Neural progenitor cell (in vitro differentiated cells): ENCODE measurements around the gene SEC61A1. TPM values are rescaled to one million over a fixed set of nuclear protein-coding genes. Genes with fewer than 3 reads are reported as not detected.

ENCODE experiments used
- DNase-seq: peaks from one replicate; pipeline ENCODE4 v3.0.0-alpha.2; 2016; ENCODE audit warnings: low spot score
- H2AFZ ChIP-seq: fragments of 200-600 bp; sonication (generic); replicated peaks from 2 replicates; pipeline ENCODE4 v1.6.1; 2016; ENCODE audit warnings: antibody characterized with exemption
- H3F3A ChIP-seq: fragments of 200-600 bp; sonication (generic); 2 replicates; pipeline ENCODE4 v1.6.1; 2016; ENCODE audit warnings: antibody characterized with exemption, low read depth
- H3K27ac ChIP-seq: fragments of 200-600 bp; sonication (generic); 2 replicates; pipeline ENCODE4 v1.5.1; 2016; ENCODE audit warnings: mild to moderate bottlenecking
- H3K27me3 ChIP-seq: fragments of 200-600 bp; sonication (generic); 2 replicates; pipeline ENCODE4 v1.6.1; 2016; ENCODE audit warnings: mild to moderate bottlenecking, moderate library complexity
- H3K36me3 ChIP-seq: fragments of 200-600 bp; sonication (generic); 2 replicates; pipeline ENCODE4 v1.5.1; 2016
- H3K4me1 ChIP-seq: fragments of 200-600 bp; sonication (generic); 2 replicates; pipeline ENCODE4 v1.6.1; 2016; ENCODE audit warnings: mixed run types
- H3K4me2 ChIP-seq: fragments of 200-600 bp; sonication (generic); 2 replicates; pipeline ENCODE4 v1.6.1; 2016
- H3K4me3 ChIP-seq: fragments of 200-600 bp; sonication (generic); 2 replicates; pipeline ENCODE4 v1.5.1; 2016
- H3K79me2 ChIP-seq: fragments of 200-600 bp; sonication (generic); 2 replicates; pipeline ENCODE4 v1.6.1; 2016; ENCODE audit warnings: low read depth
- H3K9ac ChIP-seq: fragments of 200-600 bp; sonication (generic); 2 replicates; pipeline ENCODE4 v1.6.1; 2016
- H3K9me3 ChIP-seq: fragments of 200-600 bp; sonication (generic); 2 replicates; pipeline ENCODE4 v1.5.1; 2016; ENCODE audit warnings: low read depth
- H4K20me1 ChIP-seq: fragments of 200-600 bp; sonication (generic); 2 replicates; pipeline ENCODE4 v1.6.1; 2016; ENCODE audit warnings: low read depth
- H3K27ac Mint-ChIP-seq: 3 replicates; pipeline ENCODE4 v1.8.0; 2021; ENCODE audit warnings: mixed read lengths
- H3K27me3 Mint-ChIP-seq: 2 replicates; pipeline ENCODE4 v1.8.0; 2022; ENCODE audit warnings: low read depth, mild to moderate bottlenecking, inconsistent platforms, moderate library complexity, mixed read lengths; ENCODE audit not compliant: insufficient read depth
- H3K36me3 Mint-ChIP-seq: 3 replicates; pipeline ENCODE4 v1.8.0; 2021; ENCODE audit warnings: mixed read lengths
- H3K4me1 Mint-ChIP-seq: 3 replicates; pipeline ENCODE4 v1.8.0; 2021; ENCODE audit warnings: mixed read lengths
- H3K4me3 Mint-ChIP-seq: 3 replicates; pipeline ENCODE4 v1.8.0; 2021; ENCODE audit warnings: mild to moderate bottlenecking, moderate library complexity, mixed read lengths
- H3K9me3 Mint-ChIP-seq: 3 replicates; pipeline ENCODE4 v1.8.0; 2020; ENCODE audit warnings: mixed read lengths
- CTCF ChIP-seq: fragments of 200-600 bp; sonication (generic); IDR thresholded peaks from 2 replicates; pipeline ENCODE4 v1.5.1; 2017; ENCODE audit warnings: antibody characterized with exemption, mild to moderate bottlenecking
- EZH2 ChIP-seq: fragments of 200-600 bp; sonication (generic); IDR thresholded peaks from 2 replicates; pipeline ENCODE4 v1.6.1; 2017; ENCODE audit warnings: antibody characterized with exemption, mild to moderate bottlenecking, moderate library complexity
- EZH2phosphoT487 ChIP-seq: fragments of 200-600 bp; sonication (generic); IDR thresholded peaks from 2 replicates; pipeline ENCODE4 v1.6.1; 2017; ENCODE audit warnings: antibody characterized with exemption
- total RNA-seq: library from RNA; depleted of rRNA; stranded (reverse); fragments of >200 nt; gene quantifications from 2 replicates; pipeline ENCODE4 v1.2.3, GENCODE V29; 2015; ENCODE audit warnings: low replicate concordance

The SEC61A1 gene
- total RNA-seq, 1 donor from 2014 or later: 79.1 TPM

DNA sequence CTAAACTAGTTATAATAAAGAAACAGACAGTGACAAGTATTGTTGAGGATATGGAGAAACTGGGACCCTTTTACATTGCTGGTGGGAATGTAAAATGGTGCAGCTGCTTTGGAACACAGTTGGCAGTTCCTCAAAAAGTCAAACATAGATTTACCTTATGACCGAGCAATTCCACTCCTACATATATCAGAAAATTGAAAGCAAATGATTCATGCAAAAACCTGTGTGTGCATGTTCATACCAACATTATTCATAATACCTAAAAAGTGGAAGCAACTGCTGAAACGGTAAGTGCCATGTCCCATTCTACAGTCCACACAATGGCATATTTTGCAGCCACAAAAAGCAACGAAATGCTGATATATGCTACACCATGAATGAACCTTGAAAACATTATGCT lies 12.2 kb upstream of the SEC61A1 start:
- H3F3A ChIP-seq: no peaks in the 10 kb centered on the region
- H3K36me3 Mint-ChIP-seq: no peaks in the 10 kb centered on the region
- H3K9me3 Mint-ChIP-seq: no peaks in the 10 kb centered on the region
- H3K36me3 ChIP-seq: no peaks in the 10 kb centered on the region
- no peaks in the 10 kb centered on the region for H3K27me3 Mint-ChIP-seq
- H3K4me3 ChIP-seq: no peak overlapping the region
- peaks cover 53% of the 10 kb centered on the region for H3K27me3 ChIP-seq
- no peak overlapping the region for H2AFZ ChIP-seq
- H3K4me1 Mint-ChIP-seq: no peaks in the 10 kb centered on the region
- no peak overlapping the region for H3K4me3 Mint-ChIP-seq
- no peaks in the 10 kb centered on the region for H3K4me1 ChIP-seq
- DNase-seq: no peak
- no peak for TF ChIP-seq EZH2phosphoT487
- TF ChIP-seq CTCF: no peak
- no peak for TF ChIP-seq EZH2
- H4K20me1 ChIP-seq: no peaks in the 10 kb centered on the region
- H3K27ac Mint-ChIP-seq: no peak overlapping the region
- H3K9me3 ChIP-seq: no peaks in the 10 kb centered on the region
- no peak overlapping the region for H3K27ac ChIP-seq
- H3K4me2 ChIP-seq: no peak overlapping the region
- H3K79me2 ChIP-seq: no peaks in the 10 kb centered on the region
- H3K9ac ChIP-seq: no peak overlapping the region

GRCh38 chr3:128040660-128041059 lies 11.6 kb upstream of the SEC61A1 start:
- no peak for DNase-seq
- H3K4me3 Mint-ChIP-seq: no peak overlapping the region
- H3K4me1 Mint-ChIP-seq: no peaks in the 10 kb centered on the region

DNA sequence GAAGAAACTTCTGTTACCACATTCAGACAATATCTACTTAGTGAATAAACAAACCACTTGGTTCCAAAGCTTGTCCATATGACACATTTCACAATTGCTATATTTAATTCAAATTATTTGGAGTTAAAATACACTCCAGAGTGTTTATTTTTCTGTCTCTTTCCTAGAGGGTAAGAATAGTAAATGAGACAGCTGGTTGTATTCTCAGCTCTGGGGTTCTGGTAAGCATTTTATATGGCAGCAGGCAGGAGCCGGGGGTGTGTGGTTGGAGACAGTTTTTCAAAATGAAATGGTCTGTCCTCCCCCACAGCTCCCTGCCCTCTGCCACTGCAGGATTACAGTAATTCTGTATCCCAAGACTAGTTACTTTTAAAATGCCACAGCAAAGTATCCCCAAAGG lies 10.9 kb upstream of the SEC61A1 start:
- Histone ChIP-seq H3K4me3 (no peak overlapping the region), H3K36me3 (no peaks in the 10 kb centered on the region), H3K9me3 (no peaks in the 10 kb centered on the region), H3F3A (no peaks in the 10 kb centered on the region), H4K20me1 (no peaks in the 10 kb centered on the region), H3K4me1 (no peaks in the 10 kb centered on the region), H3K4me2 (no peak overlapping the region), H3K27me3 (peaks cover 63% of the 10 kb centered on the region), H2AFZ (no peak overlapping the region), H3K9ac (no peak overlapping the region), H3K79me2 (no peaks in the 10 kb centered on the region), H3K27ac (no peak overlapping the region)
- no peak for DNase-seq
- no peak for TF ChIP-seq CTCF
- no peak for TF ChIP-seq EZH2
- no peak for TF ChIP-seq EZH2phosphoT487
- no peaks in the 10 kb centered on the region for H3K9me3 Mint-ChIP-seq
- H3K36me3 Mint-ChIP-seq: no peaks in the 10 kb centered on the region
- no peak overlapping the region for H3K27ac Mint-ChIP-seq
- peaks cover 3% of the 10 kb centered on the region for H3K27me3 Mint-ChIP-seq
- no peaks in the 10 kb centered on the region for H3K4me1 Mint-ChIP-seq
- no peak overlapping the region for H3K4me3 Mint-ChIP-seq

More at GRCh38 chr3:128040660-128041059, 11.6 kb upstream of the SEC61A1 start:
- H3K9ac ChIP-seq: no peak overlapping the region
- H3K9me3 ChIP-seq: no peaks in the 10 kb centered on the region
- H3K4me3 ChIP-seq: no peak overlapping the region
- Mint-ChIP-seq H3K9me3 (no peaks in the 10 kb centered on the region), H3K27ac (no peak overlapping the region), H3K36me3 (no peaks in the 10 kb centered on the region), H3K27me3 (no peaks in the 10 kb centered on the region)
- H3F3A ChIP-seq: no peaks in the 10 kb centered on the region
- no peak for TF ChIP-seq EZH2
- no peak for TF ChIP-seq EZH2phosphoT487
- no peak for TF ChIP-seq CTCF
- H2AFZ ChIP-seq: no peak overlapping the region
- no peaks in the 10 kb centered on the region for H3K79me2 ChIP-seq
- no peaks in the 10 kb centered on the region for H3K4me1 ChIP-seq
- H3K27me3 ChIP-seq: peaks cover 58% of the 10 kb centered on the region
- H3K4me2 ChIP-seq: no peak overlapping the region
- no peaks in the 10 kb centered on the region for H4K20me1 ChIP-seq
- H3K36me3 ChIP-seq: no peaks in the 10 kb centered on the region
- no peak overlapping the region for H3K27ac ChIP-seq
